ENCODE results near the gene SPCS3.

- no peak for TF ChIP-seq CTCF (IDR thresholded peaks at IDR 0.05; ENCODE audit: insufficient read depth, low read length)
- TF ChIP-seq POLR2AphosphoS5 (IDR thresholded peaks at IDR 0.05; ENCODE audit: low read depth), result no peak
- TF ChIP-seq GABPA (IDR thresholded peaks at IDR 0.05; ENCODE audit: low read depth), result no peak
- no peak for TF ChIP-seq REST (IDR thresholded peaks at IDR 0.05; ENCODE audit: insufficient replicate concordance, low read depth)
Measured at GRCh38 chr4:176323511-176324160, 3.9 kb downstream of the SPCS3 start.
